ENCODE measurements around the gene RNGTT.

The RNGTT gene

GRCh38 chr6:88965691-88966090, 2.3 kb upstream of the RNGTT start:
- H2AFZ ChIP-seq = no peak overlapping the region
- H3K36me3 ChIP-seq (ENCODE audit: control insufficient read depth, insufficient read depth, low read length) = no peaks in the 10 kb centered on the region
- H3K4me3 ChIP-seq (ENCODE audit: low read depth, low read length) = no peak overlapping the region
- no peak for TF ChIP-seq CTCF (IDR thresholded peaks at IDR 0.05)
- H3K4me2 ChIP-seq (ENCODE audit: low read length) = no peak overlapping the region
- H3K9ac ChIP-seq = no peak overlapping the region
- no peaks in the 10 kb centered on the region for H3K9me3 ChIP-seq (ENCODE audit: control insufficient read depth, low read length)
- peaks cover 4% of the 10 kb centered on the region for H3K79me2 ChIP-seq
- no peaks in the 10 kb centered on the region for H3K27me3 ChIP-seq (ENCODE audit: control insufficient read depth, insufficient read depth, low read length)
- H3K4me1 ChIP-seq = no peaks in the 10 kb centered on the region
- no peak overlapping the region for H3K27ac ChIP-seq

GRCh38 chr6:88964509-88964908, 1.1 kb upstream of the RNGTT start:
- Histone ChIP-seq H3K4me3 (ENCODE audit: low read depth, low read length) (peak overlapping the region; percentile 82), H3K9ac (no peak overlapping the region), H3K9me3 (ENCODE audit: control insufficient read depth, low read length) (no peaks in the 10 kb centered on the region), H3K79me2 (peaks cover 4% of the 10 kb centered on the region), H3K27ac (no peak overlapping the region), H3K4me1 (no peaks in the 10 kb centered on the region), H3K27me3 (ENCODE audit: control insufficient read depth, insufficient read depth, low read length) (no peaks in the 10 kb centered on the region), H3K36me3 (ENCODE audit: control insufficient read depth, insufficient read depth, low read length) (no peaks in the 10 kb centered on the region), H2AFZ (no peak overlapping the region), H3K4me2 (ENCODE audit: low read length) (peak overlapping the region; percentile 88)
- TF ChIP-seq CTCF (IDR thresholded peaks at IDR 0.05) = no peak

- Histone ChIP-seq H3K79me2 (peaks cover 24% of the 10 kb centered on the region), H3K4me1 (no peaks in the 10 kb centered on the region), H3K9ac (no peak overlapping the region), H2AFZ (no peak overlapping the region), H3K36me3 (ENCODE audit: control insufficient read depth, insufficient read depth, low read length) (no peaks in the 10 kb centered on the region), H3K27ac (no peak overlapping the region), H3K4me3 (ENCODE audit: low read depth, low read length) (no peak overlapping the region), H3K9me3 (ENCODE audit: control insufficient read depth, low read length) (no peaks in the 10 kb centered on the region), H3K27me3 (ENCODE audit: control insufficient read depth, insufficient read depth, low read length) (no peaks in the 10 kb centered on the region), H3K4me2 (ENCODE audit: low read length) (no peak overlapping the region)
- TF ChIP-seq CTCF (IDR thresholded peaks at IDR 0.05) = no peak
These were observed 4.6 kb downstream of the RNGTT start for GRCh38 chr6:88958842-88959241.

DNA sequence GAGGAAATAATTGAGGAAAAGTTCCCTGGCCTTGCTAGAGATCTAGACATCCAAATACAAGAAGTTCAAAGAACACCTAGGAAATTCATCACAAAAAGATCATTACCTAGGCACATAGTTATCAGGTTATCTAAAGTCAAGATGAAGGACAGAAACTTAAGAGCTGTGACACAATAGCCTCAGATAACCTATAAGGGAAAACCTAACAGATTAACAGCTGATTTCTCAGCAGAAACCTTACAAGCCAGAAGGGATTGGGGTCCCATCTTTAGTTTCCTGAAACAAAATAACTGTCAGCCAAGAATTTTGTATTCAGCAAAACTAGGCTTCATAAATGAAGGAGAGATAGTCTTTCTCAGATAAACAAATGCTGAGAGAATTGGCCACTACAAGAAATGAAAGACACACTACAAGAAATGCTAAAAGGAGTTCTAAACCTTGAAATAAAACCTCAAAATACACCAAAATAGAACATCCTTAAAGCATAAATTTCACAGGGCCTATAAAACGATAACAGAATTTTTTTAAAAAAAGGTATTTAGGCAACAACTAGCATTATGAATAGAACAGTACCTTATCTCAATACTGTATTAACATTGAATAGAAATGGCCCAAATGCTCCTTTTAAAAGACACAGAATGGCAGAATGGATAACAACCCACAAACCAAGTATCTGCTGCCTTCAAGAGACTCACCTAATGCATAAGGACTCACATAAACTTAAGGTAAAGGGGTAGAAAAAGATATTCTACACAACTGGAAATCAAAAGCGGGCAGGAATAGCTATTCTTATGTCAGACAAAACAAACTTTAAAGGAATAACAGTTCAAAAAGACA, 9.7 kb downstream of the RNGTT start:
- Histone ChIP-seq H2AFZ (no peak overlapping the region), H3K27me3 (ENCODE audit: control insufficient read depth, insufficient read depth, low read length) (no peaks in the 10 kb centered on the region), H3K4me3 (ENCODE audit: low read depth, low read length) (no peak overlapping the region), H3K9me3 (ENCODE audit: control insufficient read depth, low read length) (no peaks in the 10 kb centered on the region), H3K79me2 (peaks cover 49% of the 10 kb centered on the region), H3K36me3 (ENCODE audit: control insufficient read depth, insufficient read depth, low read length) (no peaks in the 10 kb centered on the region), H3K9ac (no peak overlapping the region), H3K4me2 (ENCODE audit: low read length) (no peak overlapping the region), H3K4me1 (no peaks in the 10 kb centered on the region), H3K27ac (no peak overlapping the region)
- no peak for TF ChIP-seq CTCF (IDR thresholded peaks at IDR 0.05)

All from parathyroid adenoma (tissue), 2 donors.